Activated naive CD4-positive, alpha-beta T cell (primary cell): ENCODE measurements around the gene NDUFS4.
"Not testable (repeated sequence)": the region's sequence is repeated elsewhere in the genome, so short reads cannot be mapped to it uniquely, and the experiment has no call there.

Experiments
- DNase-seq, 4 experiments: peaks; one replicate each; lab custom pipeline; 2025; lab: John Stamatoyannopoulos, UW

The NDUFS4 gene

GRCh38 chr5:53560506-53561191 is at the start of gene NDUFS4:
NDUFS4 (plus strand) TSS chr5:53560639; CDS start chr5:53560663, 24 bp downstream.
- DNase-seq, result peak; percentile 34 to 59 (median 48)

GRCh38 chr5:53512539-53512938 is 47.9 kb upstream of the NDUFS4 start:
- no peak for DNase-seq

GRCh38 chr5:53515988-53516387 is 44.5 kb upstream of the NDUFS4 start:
- DNase-seq, result no peak

- no peak for DNase-seq
Observed at GRCh38 chr5:53520813-53521212, 39.6 kb upstream of the NDUFS4 start.

GRCh38 chr5:53537711-53538110 is 22.7 kb upstream of the NDUFS4 start:
- DNase-seq, result no peak

GRCh38 chr5:53540739-53541138 is 19.7 kb upstream of the NDUFS4 start:
- DNase-seq, result not testable (repeated sequence)

- DNase-seq, result no peak
Observed at GRCh38 chr5:53541859-53542258, 18.6 kb upstream of the NDUFS4 start.

GRCh38 chr5:53542926-53543325 is 17.5 kb upstream of the NDUFS4 start:
- DNase-seq, result no peak

GRCh38 chr5:53543401-53543800 is 17.0 kb upstream of the NDUFS4 start:
- DNase-seq, result no peak

- DNase-seq, result no peak
Observed at GRCh38 chr5:53545744-53546143, 14.7 kb upstream of the NDUFS4 start.

GRCh38 chr5:53547226-53547625 is 13.2 kb upstream of the NDUFS4 start:
- no peak for DNase-seq

- not testable (repeated sequence) for DNase-seq
Observed at GRCh38 chr5:53548501-53548900, 11.9 kb upstream of the NDUFS4 start.

GRCh38 chr5:53549792-53550191 is 10.6 kb upstream of the NDUFS4 start:
- no peak for DNase-seq

GRCh38 chr5:53552561-53552960 is 7.9 kb upstream of the NDUFS4 start:
- no peak for DNase-seq

- no peak for DNase-seq
Observed at GRCh38 chr5:53554444-53554843, 6.0 kb upstream of the NDUFS4 start.

GRCh38 chr5:53555160-53555559 is 5.3 kb upstream of the NDUFS4 start:
- DNase-seq, result no peak

GRCh38 chr5:53556001-53556400 is 4.4 kb upstream of the NDUFS4 start:
- no peak for DNase-seq

GRCh38 chr5:53557386-53557785 is 3.1 kb upstream of the NDUFS4 start:
- DNase-seq, result no peak

- no peak for DNase-seq
Observed at GRCh38 chr5:53558966-53559365, 1.5 kb upstream of the NDUFS4 start.

- DNase-seq, result no peak
Observed at GRCh38 chr5:53560028-53560427, 411 bp upstream of the NDUFS4 start.

- DNase-seq, result no peak
Observed at GRCh38 chr5:53568401-53568800, 8.0 kb downstream of the NDUFS4 start.

GRCh38 chr5:53568871-53569270 is 8.4 kb downstream of the NDUFS4 start:
- DNase-seq, result no peak

GRCh38 chr5:53569453-53569852 is 9.0 kb downstream of the NDUFS4 start:
- no peak for DNase-seq

GRCh38 chr5:53571403-53571802 is 11.0 kb downstream of the NDUFS4 start:
- DNase-seq, result no peak
